Stimulated activated CD4-positive, alpha-beta T cell treated with anti-CD3 and anti-CD28 coated beads, Interleukin-15, amount 100 ng/mL, for 1 hour (primary cell): ENCODE data around the gene ACBD6.
"Not testable (repeated sequence)": the region's sequence is repeated elsewhere in the genome, so short reads cannot be mapped to it uniquely, and the experiment has no call there.

Experiments
- DNase-seq, 2 donors: peaks; one replicate each; pipeline ENCODE4 v3.0.0-alpha.2; 2020; ENCODE audit warnings: low read depth in 1 of 2, low spot score in 1 of 2

The ACBD6 gene

GRCh38 chr1:180494370-180494769, 8.0 kb downstream of the ACBD6 start:
- DNase-seq = no peak

DNA sequence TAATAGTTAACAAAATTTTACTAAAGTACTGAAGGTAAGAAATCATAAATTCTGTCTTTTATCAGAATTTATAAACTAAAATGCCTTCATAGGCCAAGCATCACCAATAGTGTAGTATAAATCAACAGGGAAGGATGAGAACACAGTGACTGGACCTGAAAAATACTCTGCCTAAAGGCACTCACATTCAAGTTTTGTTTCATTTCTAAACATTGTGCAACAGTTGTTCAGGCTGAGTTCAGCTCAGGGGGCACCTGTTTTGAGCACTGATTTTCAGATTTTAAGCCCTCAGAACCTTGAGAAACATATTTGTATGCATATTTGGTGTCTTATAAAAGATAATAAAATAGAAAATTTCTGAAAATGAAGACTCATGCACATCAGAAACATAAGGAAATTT, 12.4 kb downstream of the ACBD6 start:
- DNase-seq = no peak

GRCh38 chr1:180489313-180489712, 13.1 kb downstream of the ACBD6 start:
- no peak for DNase-seq

GRCh38 chr1:180488661-180489060, 13.7 kb downstream of the ACBD6 start:
- no peak for DNase-seq

DNA sequence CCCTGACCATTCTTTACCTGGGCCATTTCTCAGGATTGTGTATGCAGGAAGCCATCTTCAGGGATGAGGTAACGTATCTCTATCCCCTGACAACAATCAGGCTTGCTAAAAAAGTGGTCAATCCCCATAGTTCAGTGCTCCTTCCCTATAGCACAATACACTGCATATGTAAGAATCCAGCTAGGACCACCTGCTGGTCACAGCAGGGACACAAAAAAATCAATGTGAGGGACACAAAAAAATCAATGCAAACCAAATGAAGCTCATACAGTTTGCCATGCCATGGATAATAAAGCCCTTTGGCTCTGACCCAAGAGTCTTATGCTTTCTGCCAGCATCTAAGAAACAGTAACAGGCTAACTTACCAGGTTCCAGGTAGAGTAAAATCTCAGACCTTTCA, 16.3 kb downstream of the ACBD6 start:
- no peak for DNase-seq

DNA sequence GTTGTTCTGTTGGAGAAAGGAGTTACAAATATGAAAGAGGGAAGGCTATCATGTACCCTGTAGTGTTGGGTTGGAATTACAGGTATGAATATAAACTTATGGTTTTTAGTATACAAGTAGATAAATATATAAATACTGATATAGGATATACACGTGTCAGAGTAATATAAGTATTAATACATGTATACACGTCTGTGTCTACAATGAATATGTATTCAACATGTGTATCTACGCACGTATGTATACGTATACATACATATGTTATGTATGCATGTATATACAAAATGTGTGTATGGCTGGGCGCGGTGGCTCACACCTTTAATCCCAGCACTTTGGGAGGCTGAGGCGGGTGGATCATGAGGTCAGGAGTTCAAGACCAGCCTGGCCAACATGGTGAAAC, 17.9 kb downstream of the ACBD6 start:
- DNase-seq = no peak

DNA sequence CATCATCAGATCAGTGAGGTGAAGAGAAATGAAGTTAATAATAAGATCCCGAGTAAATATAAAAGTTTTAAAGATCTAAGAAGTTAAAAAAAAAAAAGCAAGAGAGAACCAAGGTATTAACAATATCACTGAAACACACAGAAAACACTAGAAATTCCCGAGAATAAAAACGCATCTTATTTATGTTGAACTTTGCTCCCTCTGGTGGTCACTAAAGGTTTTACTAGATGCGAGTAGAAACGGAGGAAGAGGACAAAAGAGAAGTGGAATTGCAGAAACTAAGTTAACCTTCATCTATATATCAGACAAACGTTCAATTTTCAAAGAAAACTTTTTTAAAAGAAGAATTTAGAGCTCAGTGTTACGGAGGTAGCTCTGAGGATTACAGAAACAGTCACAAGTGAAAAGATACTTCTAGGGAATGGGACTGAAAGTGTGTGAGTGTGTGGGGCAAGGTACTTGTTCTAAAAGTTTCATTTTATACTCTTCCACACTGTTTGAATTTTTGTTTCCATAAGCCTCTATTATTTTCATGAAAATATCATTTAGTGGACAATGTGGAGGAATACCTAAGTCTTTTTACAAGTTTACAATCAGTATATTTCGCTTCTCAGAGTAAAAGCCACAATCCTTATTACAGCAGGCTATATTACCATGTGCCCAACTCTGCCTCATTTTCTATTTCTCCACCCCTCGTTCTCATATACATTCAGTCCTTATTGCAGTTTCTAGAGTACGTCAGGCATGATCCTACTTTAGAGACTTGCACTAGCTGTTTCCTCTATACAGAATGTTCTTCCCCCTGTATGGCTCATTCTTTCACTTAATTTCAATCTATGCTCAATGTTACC, 19.7 kb downstream of the ACBD6 start:
- DNase-seq = no peak

DNA sequence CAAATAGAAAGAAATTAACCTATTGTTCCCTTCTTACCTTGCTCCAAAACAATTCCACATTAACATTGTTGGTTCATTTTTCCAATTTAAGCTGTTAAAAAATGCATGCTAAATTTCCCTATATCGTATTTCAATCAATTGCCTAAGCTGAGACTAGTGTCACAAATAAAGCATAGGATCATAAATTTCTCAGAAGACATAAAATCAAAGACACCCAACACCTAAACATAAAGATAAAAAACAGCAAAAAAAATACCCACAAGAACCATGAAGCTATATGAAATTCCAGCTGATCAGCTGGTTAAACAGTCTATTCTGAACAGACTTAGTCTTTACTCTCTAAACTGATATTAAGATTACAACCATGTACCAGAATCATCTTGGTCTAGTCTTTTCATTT, 32.3 kb downstream of the ACBD6 start:
- DNase-seq = no peak

DNA sequence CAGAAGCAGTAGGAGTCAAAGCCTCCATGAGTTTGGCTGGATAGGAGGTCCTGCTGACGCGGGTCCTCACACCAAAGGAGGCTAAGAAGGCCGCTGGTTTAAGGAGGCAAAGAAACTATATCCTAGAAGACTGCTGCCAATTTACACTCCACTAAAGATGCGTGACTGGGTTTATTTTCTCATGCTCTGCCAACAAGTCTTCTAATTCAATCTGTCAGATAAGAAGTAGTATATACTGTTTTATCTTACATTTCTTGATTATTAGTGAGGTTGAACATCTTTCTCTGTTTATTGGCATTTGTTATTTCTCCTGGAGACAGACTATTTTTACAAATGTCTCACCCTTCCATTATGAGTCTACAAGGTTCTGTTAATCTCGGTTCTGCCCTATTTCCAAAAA, 34.1 kb downstream of the ACBD6 start:
- DNase-seq = no peak

DNA sequence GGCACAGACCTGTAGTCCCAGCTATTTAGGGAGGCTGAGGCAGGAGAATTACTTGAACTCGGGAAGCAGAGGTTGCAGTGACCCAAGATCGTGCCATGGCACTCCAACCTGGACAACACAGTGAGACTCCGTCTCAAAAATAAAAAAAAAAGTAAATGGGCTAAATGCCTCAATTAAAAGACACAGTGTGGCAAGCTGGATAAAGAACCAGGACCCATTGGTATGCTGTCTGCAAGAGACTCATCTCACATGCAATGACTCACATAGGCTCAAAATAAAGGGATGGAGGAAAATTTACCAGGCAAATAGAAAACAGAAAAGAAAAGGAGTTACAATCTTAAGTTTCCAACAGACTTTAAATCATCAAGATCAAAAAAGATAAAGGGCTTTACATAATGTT, 40.3 kb downstream of the ACBD6 start:
- no peak for DNase-seq

GRCh38 chr1:180461682-180462081, 40.7 kb downstream of the ACBD6 start:
- not testable (repeated sequence) for DNase-seq

DNA sequence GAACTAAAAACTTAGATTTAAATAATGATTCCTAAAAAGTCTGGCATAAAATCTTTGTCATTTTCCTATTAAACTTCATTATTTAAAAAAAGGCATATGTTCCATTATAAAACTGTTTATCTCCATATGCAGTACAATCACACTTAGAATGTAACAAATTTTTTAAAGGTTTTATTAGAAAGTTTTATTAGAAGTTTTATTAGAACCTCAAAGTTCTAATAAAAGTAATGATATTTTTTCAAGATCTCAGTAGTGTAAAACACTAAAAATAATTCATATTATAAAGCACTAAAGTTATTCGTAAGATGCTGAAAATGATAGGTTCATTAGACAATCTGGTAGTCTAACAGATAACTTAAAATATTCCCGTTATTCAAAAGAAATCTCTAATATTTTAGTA, 43.6 kb downstream of the ACBD6 start:
- DNase-seq = no peak

GRCh38 chr1:180456191-180456590, 46.2 kb downstream of the ACBD6 start:
- DNase-seq = no peak

DNA sequence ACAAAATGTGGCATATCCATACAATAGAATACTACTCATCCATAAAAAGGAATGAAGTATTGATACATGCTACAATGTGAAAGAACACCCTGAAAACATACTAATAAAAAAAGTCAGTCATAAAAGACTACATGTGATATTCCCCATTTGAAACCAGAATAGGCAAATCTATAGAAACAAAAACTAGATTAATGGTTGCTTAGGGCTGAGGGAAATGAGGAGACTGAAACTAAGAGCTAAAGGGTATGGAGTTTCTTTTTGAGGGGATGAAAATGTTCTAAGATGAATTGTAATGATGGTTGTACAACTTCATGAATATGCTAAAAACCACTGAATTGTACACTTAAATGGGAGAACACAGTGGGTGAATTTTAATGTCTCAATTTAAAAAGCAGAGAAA, 50.9 kb downstream of the ACBD6 start:
- DNase-seq = no peak

GRCh38 chr1:180444522-180444921, 57.9 kb downstream of the ACBD6 start:
- DNase-seq = no peak

DNA sequence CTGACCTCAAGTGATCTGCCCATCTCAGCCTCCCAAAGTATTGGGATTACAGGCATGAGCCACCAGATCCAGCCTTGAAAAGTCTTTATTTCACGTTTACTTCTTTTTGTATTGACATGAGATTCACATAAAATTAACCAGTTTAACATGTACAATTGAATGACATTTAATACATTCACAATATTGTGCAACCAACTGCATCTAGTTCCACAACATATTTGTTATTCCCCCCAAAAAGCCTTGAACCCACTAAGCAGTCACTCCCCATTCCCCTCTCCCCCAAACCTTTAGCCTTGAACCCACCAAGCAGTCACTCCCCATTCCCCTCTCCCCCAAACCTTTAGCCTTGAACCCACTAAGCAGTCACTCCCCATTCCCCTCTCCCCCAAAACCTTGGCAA, 62.0 kb downstream of the ACBD6 start:
- DNase-seq = no peak

DNA sequence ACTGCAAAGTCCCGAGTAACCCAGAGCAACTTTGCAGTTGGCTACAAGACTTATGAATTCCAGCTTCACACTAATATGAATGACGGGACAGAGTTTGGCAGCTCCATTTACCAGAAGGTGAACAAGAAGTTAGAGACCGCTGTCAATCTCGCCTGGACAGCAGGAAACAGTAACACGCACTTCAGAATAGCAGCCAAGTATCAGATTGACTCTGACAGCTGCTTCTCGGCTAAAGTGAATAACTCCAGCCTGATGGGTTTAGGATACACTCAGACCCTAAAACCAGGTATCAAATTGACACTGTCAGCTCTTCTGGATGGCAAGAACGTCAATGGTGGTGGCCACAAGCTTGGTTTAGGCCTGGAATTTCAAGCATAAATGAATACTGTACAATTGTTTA, 66.8 kb downstream of the ACBD6 start:
- no peak for DNase-seq

- no peak for DNase-seq
These were observed 68.5 kb downstream of the ACBD6 start for GRCh38 chr1:180433873-180434272.

DNA sequence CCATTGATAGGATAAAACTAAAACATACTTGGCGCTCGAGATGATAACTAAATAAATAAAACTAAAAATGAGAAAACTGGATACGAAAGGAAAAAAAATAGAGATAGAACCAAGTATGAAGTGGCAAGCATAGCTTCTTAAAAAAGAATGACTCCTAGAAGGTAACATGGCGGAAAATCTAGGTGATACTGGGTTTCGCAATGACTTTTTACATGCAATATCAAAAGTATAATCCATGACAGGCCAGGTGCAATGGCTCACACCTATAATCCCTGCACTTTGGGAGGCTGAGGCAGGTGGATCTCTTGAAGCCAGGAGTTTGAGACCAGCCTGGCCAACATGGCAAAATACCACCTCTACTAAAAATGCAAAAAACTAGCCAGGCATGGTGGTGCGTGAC, 70.7 kb downstream of the ACBD6 start:
- no peak for DNase-seq

- DNase-seq = no peak
These were observed 73.3 kb downstream of the ACBD6 start for GRCh38 chr1:180428782-180429695.

- DNase-seq = no peak
These were observed 76.4 kb downstream of the ACBD6 start for GRCh38 chr1:180425952-180426351.

DNA sequence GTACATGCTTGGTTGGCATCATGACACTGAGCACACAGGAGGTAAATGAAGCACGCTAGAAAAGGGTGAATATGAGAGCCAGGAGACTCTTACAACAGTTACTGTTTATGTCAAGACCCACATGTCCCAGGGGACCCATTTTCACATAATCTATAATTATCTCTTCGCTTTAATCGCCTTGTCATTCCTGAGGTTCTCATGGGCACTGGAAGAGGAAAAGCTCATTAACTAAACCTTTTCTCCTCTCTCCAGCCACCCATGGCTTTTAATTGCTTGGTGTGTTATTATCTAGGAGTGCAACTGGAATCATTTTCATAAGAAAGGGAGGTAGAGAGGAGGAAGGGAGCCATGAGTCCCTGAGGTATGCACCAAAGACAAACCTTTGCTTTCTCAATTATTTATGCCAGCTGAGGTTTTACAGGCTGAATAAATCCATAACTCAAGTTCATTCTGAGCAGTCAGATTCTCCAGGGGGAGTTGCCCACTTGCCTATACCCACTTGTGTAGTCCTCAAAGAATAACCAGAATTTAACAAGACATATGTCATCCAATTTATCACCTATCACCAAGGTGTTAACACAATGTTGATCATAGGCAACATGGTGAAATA, 77.4 kb downstream of the ACBD6 start:
- no peak for DNase-seq
